Astrocyte (in vitro differentiated cells and primary cell): ENCODE results near the gene SUV39H2.

Source experiments
- CTCF ChIP-seq: IDR thresholded peaks from 2 replicates; pipeline ENCODE4 v1.5.1; 2011; ENCODE audit warnings: low read depth, mild to moderate bottlenecking, inconsistent platforms, low read length, moderate library complexity; ENCODE audit not compliant: insufficient read depth
- EZH2 ChIP-seq: IDR thresholded peaks from 2 replicates; pipeline ENCODE4 v1.6.1; 2012; ENCODE audit warnings: mild to moderate bottlenecking, low read length, inconsistent platforms; ENCODE audit not compliant: insufficient read depth

- TF ChIP-seq CTCF = no peak
- TF ChIP-seq EZH2 = no peak
Measured at GRCh38 chr10:14926722-14927416, 48.2 kb downstream of the SUV39H2 start.
